ENCODE data around the gene RAB19. TPM values are rescaled to one million over a fixed set of nuclear protein-coding genes. Genes with fewer than 3 reads are reported as not detected.

RAB19 gene, protein sequence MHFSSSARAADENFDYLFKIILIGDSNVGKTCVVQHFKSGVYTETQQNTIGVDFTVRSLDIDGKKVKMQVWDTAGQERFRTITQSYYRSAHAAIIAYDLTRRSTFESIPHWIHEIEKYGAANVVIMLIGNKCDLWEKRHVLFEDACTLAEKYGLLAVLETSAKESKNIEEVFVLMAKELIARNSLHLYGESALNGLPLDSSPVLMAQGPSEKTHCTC
- 9.8 TPM in 2 replicates for total RNA-seq (2021; fragmentation: NEBNext Ultra II Directional; extraction: Animal tissue kit (Norgen Biotek cat#: 25700))
- polyA plus RNA-seq (2011; rRNA removed) = 9.8 and 11.0 TPM in 2 replicates
- 11.4 TPM for polyA plus RNA-seq (2011; cell fraction: cytosol; rRNA removed)
- 4.9 TPM for polyA plus RNA-seq (2011; cell fraction: nucleus; rRNA removed)
- polyA plus RNA-seq (2012, experiment 1 of 2) = 2.4 to 5.7 TPM (median 4.6 TPM) in 4 replicates
- polyA plus RNA-seq (2012, experiment 2 of 2) = 4.7 TPM
- polyA plus RNA-seq (2013, experiment 1 of 2) = 4.8 TPM
- polyA plus RNA-seq (2013, experiment 2 of 2) = 5.5 TPM
- 32.3 and 35.9 TPM in 2 replicates for polyA minus RNA-seq (2011; rRNA and poly(A)+ RNA removed)
- polyA minus RNA-seq (2011; cell fraction: cytosol; rRNA and poly(A)+ RNA removed) = 10.0 TPM
- 9.0 TPM for polyA minus RNA-seq (2011; cell fraction: nucleus; rRNA and poly(A)+ RNA removed)
- long read RNA-seq, experiment 1 = 0 reads
- long read RNA-seq, experiment 2, partial matches to known transcripts = 0 of 2 reads
- long read RNA-seq, experiment 2, other reads (novel, unspliced or antisense) = 1 of 2 reads

DNA sequence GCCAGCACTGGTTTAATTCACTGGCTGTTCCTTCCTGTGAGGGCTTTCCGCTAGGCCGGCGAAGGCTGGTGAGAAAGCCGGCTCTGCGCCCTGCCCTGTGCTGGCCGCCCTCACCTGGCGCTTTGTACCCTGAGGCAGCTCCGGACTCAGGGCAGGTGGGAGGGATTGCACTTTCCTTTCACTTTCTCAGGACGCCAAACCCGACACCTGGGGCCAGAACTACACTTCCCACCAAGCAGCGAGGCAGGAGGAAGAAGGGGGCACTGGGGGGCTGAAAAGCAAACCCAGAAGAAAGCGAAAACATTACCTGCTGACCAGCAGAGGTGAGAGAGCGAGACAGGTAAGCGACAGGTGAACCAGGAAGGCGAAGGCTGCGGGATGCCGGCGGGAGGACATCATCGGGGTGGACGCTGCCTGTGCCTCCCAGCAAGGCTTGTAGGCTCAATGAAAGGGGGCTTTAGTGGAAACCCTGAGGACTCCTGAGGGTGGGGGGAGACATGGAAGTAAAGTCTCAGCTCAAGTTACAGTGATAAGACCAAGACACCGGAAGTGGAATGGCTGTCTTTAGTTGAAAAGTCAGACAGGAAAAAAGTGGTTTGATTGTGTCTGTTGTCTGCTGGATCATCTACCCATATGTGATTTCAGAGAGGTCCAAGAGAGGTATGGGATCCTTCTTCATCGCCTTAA, at the start of gene RAB19:
RAB19 (plus strand) TSS at position 181 of the 687 bp plus-strand sequence. CDS start 3,589 bp downstream, outside the sequence.
- peak within 1 kb of the TSS; percentile 88 for H2AFZ ChIP-seq (ENCODE audit: low read length)
- H4K91ac ChIP-seq (replicated peaks; ENCODE audit: insufficient read length, low read length) = no peak within 1 kb of the TSS
- ChIA-PET CTCF (ENCODE audit: partially characterized antibody) (interaction anchor here (1.0 to 1.9 kb wide), 3 partner anchors 23 to 40 kb away, joined by 4 to 7 read pairs (median 4); no protein-coding TSS in a partner anchor), POLR2A (ENCODE audit: partially characterized antibody) (interaction anchor here (1.0 to 2.1 kb wide), 4 partner anchors 14 to 226 kb away, joined by 3 to 10 read pairs (median 4); no protein-coding TSS in a partner anchor)
- no peak within 1 kb of the TSS for H2BK120ac ChIP-seq (replicated peaks; ENCODE audit: low read depth, low read length)
- peak within 1 kb of the TSS in 3 of 4 experiments; percentile 58 to 76 (median 61); a peak in 6 of 7 replicates for H3K9ac ChIP-seq (replicated peaks in 1 of 4; ENCODE audit: extremely low read depth in 1 of 4, low read depth in 3 of 4, low read length in 3 of 4)
- peaks cover 0 to 5% (median 1%) of the 10 kb centered on the region in 4 experiments; a peak in 2 of 8 replicates for H3K36me3 ChIP-seq (ENCODE audit: control insufficient read depth in 2 of 4, insufficient read depth in 4 of 4, low read length in 3 of 4)
- no peaks in the 10 kb centered on the region for H3K9me3 ChIP-seq (ENCODE audit: insufficient read depth in 2 of 2, low read depth in 1 of 2, low read length in 1 of 2)
- H3K56ac ChIP-seq (replicated peaks; ENCODE audit: insufficient read length, low read depth, low read length) = no peak within 1 kb of the TSS
- no peaks in the 10 kb centered on the region for H3K27me3 ChIP-seq (replicated peaks in 1 of 4; ENCODE audit: control insufficient read depth in 3 of 4, extremely low read depth in 1 of 4, insufficient read depth in 3 of 4, low read length in 3 of 4)
- no peak within 1 kb of the TSS for H2AK5ac ChIP-seq (ENCODE audit: low read depth, low read length)
- no peaks in the 10 kb centered on the region for H3K23me2 ChIP-seq (ENCODE audit: low read depth, low read length)
- peak within 1 kb of the TSS; percentile 5; the same call in 1 of the 2 replicates for H3K27ac ChIP-seq (ENCODE audit: low read depth, low read length)
- no peak within 1 kb of the TSS for H3K23ac ChIP-seq (ENCODE audit: insufficient read length)
- no peak within 1 kb of the TSS for H3K14ac ChIP-seq (ENCODE audit: insufficient read length)
- peak within 1 kb of the TSS; percentile 62 to 72 (median 68) for H3K4me3 ChIP-seq (ENCODE audit: extremely low read depth in 1 of 4, insufficient read depth in 2 of 4, low read depth in 3 of 4, low read length in 4 of 4)
- FAIRE-seq (no peak), DNase-seq (ENCODE audit: low read depth in 1 of 2, low spot score in 2 of 2) (peak; percentile 64 to 78)
- 8% methylated on average over 22 of the region's 22 CpGs; no CpG with 5 or more reads in 1 of the 2 experiments for WGBS, 2 experiments (ENCODE audit: extremely low coverage in 1 of 2, insufficient coverage in 1 of 2, insufficient read length in 1 of 2, insufficient replicate concordance in 2 of 2, low coverage in 1 of 2, low lambda C conversion rate in 2 of 2, missing lambda C conversion rate in 1 of 2)
- H3K79me1 ChIP-seq (ENCODE audit: low read depth, low read length) = no peaks in the 10 kb centered on the region
- no peaks in the 10 kb centered on the region for H4K20me1 ChIP-seq (replicated peaks in 1 of 2; ENCODE audit: control insufficient read depth in 1 of 2, insufficient read depth in 2 of 2, low read length in 2 of 2)
- peak within 1 kb of the TSS; percentile 72 for H3K18ac ChIP-seq (ENCODE audit: extremely low read depth, low read length)
- peaks cover 0 to 13% (median 2%) of the 10 kb centered on the region in 4 experiments; a peak in 4 of 7 replicates for H3K4me1 ChIP-seq (replicated peaks in 1 of 4; ENCODE audit: control insufficient read depth in 3 of 4, insufficient read depth in 4 of 4, low read length in 3 of 4)
- H2BK12ac ChIP-seq (ENCODE audit: low read depth, low read length) = peak within 1 kb of the TSS; percentile 52
- no peaks in the 10 kb centered on the region for H3K79me2 ChIP-seq (ENCODE audit: control insufficient read depth in 1 of 2, insufficient read depth in 2 of 2, low read length in 2 of 2)
- peak within 1 kb of the TSS; percentile 54 for H2BK5ac ChIP-seq (ENCODE audit: low read depth, low read length)
- H3K4me2 ChIP-seq (ENCODE audit: insufficient read depth in 1 of 2, low read depth in 2 of 2, low read length in 2 of 2) = peak within 1 kb of the TSS; percentile 73 to 78
- 0 out of 2 replicates have a peak within 1 kb of the TSS, but pooled peaks have one; percentile 15 for H2BK20ac ChIP-seq (ENCODE audit: low read length)
- H4K8ac ChIP-seq (ENCODE audit: extremely low read depth, insufficient read depth, low read length) = peak within 1 kb of the TSS; percentile 77; the same call in 1 of the 2 replicates
- no peak within 1 kb of the TSS for H3K4ac ChIP-seq (replicated peaks; ENCODE audit: insufficient read length, low read depth, low read length)
- peak within 1 kb of the TSS; percentile 67 for H4K5ac ChIP-seq (ENCODE audit: insufficient read length, low read depth, low read length)
- peak within 1 kb of the TSS; percentile 48; the same call in 1 of the 2 replicates for H2BK15ac ChIP-seq (ENCODE audit: low read length)
- no peak for TF ChIP-seq HDAC6 (IDR thresholded peaks at IDR 0.05; ENCODE audit: low read depth, low read length)
- TF ChIP-seq TCF12 (IDR thresholded peaks at IDR 0.05; ENCODE audit: low read depth, low read length) = peak; percentile 59; the same call in 1 of the 2 replicates
- TF ChIP-seq, protein P1, sequence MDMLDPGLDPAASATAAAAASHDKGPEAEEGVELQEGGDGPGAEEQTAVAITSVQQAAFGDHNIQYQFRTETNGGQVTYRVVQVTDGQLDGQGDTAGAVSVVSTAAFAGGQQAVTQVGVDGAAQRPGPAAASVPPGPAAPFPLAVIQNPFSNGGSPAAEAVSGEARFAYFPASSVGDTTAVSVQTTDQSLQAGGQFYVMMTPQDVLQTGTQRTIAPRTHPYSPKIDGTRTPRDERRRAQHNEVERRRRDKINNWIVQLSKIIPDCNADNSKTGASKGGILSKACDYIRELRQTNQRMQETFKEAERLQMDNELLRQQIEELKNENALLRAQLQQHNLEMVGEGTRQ (IDR thresholded peaks at IDR 0.05; ENCODE audit: low read length) = no peak
- no peak for TF ChIP-seq SUZ12 (IDR thresholded peaks at IDR 0.05; ENCODE audit: low read length)

Measured in H1 (cell line).